RWPE1 (cell line): ENCODE measurements around the gene SH3PXD2A.

ENCODE experiments used
- CTCF ChIA-PET: fragments of 350-600 bp; sonication (Branson Sonifier 250); formaldehyde crosslinking; extraction: SDS; loops from one replicate; lab custom pipeline; 2021; lab: Yijun Ruan, JAX
- POLR2A ChIA-PET: fragments of 400-600 bp; formaldehyde crosslinking; extraction: SDS; loops from one replicate; lab custom pipeline; 2020; ENCODE audit warnings: antibody characterized with exemption; ENCODE audit not compliant: low non-redundant PET; lab: Yijun Ruan, JAX
- DNase-seq: peaks from one replicate; pipeline ENCODE4 v3.0.0; 2012; ENCODE audit warnings: low spot score
- H3K27ac ChIP-seq: fragments of 450-650 bp; 2 replicates; pipeline ENCODE4 v1.5.1; 2017
- TF ChIP-seq, protein P1 (sequence below): fragments of 450-650 bp; conservative IDR thresholded peaks from 2 replicates; pipeline ENCODE4 v1.5.1; 2017; ENCODE audit warnings: low read depth, mild to moderate bottlenecking

Gene SH3PXD2A

DNA sequence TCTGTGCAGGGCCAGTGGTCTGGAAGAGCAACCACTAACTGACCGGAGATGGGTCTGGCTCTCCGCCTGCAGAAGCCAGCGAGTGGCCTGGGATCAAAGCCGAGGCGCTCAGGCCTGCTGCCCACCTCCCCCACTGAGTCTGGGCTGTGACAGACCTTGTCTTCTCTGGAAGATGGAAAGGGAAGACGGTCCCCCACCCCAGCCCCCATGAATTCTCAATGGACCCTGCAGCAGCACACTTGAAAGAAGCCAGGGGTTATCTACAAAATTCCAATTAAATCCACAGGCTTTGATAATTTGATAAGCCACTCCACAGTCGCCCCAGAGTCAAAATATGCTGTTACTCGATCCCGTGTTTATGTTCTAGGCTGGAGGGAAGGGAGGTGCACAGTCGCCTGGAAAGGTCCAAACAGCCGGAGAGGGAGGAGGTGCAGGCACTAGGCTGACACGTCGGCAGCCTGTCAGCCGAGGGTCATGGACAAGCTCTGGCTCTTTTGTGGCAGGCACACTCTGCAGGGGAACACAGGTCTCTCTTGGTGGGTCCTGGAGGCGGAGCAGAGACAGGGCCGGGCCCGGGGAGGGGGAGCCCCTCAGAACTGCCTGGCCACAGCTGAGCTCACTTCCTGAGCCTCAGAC is 134.9 kb downstream of the SH3PXD2A start:
- POLR2A ChIA-PET: interaction anchor here (0.6 kb wide), 1 partner anchor 622 kb away, joined by 4 read pairs; no protein-coding TSS in a partner anchor
- CTCF ChIA-PET: no interaction called here
- TF ChIP-seq, protein P1, sequence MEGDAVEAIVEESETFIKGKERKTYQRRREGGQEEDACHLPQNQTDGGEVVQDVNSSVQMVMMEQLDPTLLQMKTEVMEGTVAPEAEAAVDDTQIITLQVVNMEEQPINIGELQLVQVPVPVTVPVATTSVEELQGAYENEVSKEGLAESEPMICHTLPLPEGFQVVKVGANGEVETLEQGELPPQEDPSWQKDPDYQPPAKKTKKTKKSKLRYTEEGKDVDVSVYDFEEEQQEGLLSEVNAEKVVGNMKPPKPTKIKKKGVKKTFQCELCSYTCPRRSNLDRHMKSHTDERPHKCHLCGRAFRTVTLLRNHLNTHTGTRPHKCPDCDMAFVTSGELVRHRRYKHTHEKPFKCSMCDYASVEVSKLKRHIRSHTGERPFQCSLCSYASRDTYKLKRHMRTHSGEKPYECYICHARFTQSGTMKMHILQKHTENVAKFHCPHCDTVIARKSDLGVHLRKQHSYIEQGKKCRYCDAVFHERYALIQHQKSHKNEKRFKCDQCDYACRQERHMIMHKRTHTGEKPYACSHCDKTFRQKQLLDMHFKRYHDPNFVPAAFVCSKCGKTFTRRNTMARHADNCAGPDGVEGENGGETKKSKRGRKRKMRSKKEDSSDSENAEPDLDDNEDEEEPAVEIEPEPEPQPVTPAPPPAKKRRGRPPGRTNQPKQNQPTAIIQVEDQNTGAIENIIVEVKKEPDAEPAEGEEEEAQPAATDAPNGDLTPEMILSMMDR: no peak
- H3K27ac ChIP-seq: peak overlapping the region; percentile 44
- DNase-seq: no peak

DNA sequence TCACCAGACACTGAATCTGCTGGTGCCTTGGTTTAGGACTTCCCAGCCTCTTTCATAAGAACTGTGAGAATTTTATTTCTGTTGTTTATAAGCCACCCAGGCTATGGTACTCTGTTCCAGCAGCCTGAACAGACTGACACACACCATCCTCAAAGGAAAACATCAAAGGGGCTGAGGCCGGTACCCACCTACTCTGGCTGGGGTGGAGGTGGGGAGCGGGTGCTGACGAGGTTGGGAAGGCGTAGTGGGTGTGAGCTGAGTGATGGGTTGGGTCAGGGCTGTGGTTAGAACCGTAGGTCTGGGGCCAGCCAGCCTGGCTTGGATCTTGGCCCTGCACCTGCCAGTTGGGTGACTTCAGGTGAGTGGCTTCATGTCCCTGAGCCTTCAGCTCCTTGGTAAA is 136.3 kb downstream of the SH3PXD2A start:
- TF ChIP-seq, protein P1: no peak
- H3K27ac ChIP-seq: peak overlapping the region; percentile 56
- POLR2A ChIA-PET: interaction anchor here (0.7 kb wide), 1 partner anchor 70 kb away, joined by 3 read pairs; no protein-coding TSS in a partner anchor
- CTCF ChIA-PET: interaction anchor here (0.6 kb wide), 1 partner anchor 69 kb away, joined by 3 read pairs; no protein-coding TSS in a partner anchor
- DNase-seq: no peak

DNA sequence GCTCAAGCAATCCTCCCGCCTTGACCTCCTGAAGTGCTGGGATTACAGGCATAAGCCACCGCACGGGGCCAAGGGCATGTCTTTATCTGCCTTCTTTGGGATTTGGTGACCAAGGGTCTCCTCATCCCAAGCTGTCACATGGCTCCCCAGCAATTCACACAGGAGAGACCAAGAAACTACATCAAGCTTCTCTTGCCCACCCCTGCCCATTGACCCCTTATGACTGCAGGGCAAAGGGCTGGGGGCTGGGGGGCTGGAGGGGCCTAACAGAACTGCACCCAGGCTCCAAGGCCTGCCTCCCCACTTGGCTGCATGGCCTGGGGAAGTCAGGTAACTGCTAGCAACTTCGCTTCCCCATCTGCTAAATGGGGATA is 137.1 kb downstream of the SH3PXD2A start:
- H3K27ac ChIP-seq: peak overlapping the region; percentile 73
- TF ChIP-seq, protein P1: no peak
- ChIA-PET CTCF (interaction anchor here (0.9 kb wide), 1 partner anchor 74 kb away, joined by 3 read pairs; no protein-coding TSS in a partner anchor), POLR2A (no interaction called here)
- no peak for DNase-seq

DNA sequence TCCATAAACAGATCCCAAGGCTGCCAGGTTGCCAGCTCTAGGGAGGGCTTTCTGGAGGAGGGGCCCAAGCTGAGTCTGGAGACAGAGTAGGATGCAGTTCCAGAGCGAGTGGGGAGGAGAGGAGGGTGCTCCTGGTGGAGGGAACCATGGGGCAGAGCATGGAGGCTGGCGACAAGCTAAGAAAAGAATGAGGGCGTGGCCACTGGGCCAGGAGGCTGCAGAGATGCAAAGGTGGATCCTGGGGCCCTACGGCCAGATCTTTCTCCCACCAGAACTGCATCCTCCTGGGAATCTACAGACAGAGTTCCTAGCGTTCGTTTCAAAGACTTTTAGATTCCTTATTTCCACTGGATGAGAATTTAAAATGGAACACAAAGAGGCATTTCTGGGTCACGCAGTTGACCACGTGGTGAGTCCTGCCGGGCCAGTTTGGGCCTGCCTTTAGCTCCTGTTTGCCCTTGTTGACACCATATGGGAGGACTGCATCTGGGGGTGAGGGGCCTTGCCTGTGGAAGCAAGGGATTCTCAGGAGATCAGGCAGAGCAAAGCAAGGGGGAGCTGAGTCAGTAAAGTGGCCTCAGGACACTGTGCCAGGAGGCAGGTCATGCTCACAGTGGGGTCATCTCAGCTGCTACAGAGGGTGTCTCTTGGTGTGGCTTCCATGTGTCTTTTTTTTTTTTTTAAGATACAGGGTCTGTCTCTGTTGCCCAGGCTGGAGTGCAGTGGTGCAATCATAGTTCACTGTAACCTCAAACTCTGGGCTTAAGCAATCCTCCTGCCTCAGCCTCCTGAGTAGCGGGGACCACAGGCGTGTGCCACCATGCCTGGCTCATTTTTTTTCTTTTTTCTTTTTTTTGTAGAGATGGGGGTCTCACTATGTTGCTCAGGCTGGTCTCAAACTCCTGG is 137.8 kb downstream of the SH3PXD2A start:
- DNase-seq: peak; percentile 69
- TF ChIP-seq, protein P1: no peak
- peak overlapping the region; percentile 73 for H3K27ac ChIP-seq
- CTCF ChIA-PET: interaction anchor here (0.8 to 1.0 kb wide), 3 partner anchors 75 to 170 kb away, joined by 3 read pairs; no protein-coding TSS in a partner anchor
- POLR2A ChIA-PET: no interaction called here

DNA sequence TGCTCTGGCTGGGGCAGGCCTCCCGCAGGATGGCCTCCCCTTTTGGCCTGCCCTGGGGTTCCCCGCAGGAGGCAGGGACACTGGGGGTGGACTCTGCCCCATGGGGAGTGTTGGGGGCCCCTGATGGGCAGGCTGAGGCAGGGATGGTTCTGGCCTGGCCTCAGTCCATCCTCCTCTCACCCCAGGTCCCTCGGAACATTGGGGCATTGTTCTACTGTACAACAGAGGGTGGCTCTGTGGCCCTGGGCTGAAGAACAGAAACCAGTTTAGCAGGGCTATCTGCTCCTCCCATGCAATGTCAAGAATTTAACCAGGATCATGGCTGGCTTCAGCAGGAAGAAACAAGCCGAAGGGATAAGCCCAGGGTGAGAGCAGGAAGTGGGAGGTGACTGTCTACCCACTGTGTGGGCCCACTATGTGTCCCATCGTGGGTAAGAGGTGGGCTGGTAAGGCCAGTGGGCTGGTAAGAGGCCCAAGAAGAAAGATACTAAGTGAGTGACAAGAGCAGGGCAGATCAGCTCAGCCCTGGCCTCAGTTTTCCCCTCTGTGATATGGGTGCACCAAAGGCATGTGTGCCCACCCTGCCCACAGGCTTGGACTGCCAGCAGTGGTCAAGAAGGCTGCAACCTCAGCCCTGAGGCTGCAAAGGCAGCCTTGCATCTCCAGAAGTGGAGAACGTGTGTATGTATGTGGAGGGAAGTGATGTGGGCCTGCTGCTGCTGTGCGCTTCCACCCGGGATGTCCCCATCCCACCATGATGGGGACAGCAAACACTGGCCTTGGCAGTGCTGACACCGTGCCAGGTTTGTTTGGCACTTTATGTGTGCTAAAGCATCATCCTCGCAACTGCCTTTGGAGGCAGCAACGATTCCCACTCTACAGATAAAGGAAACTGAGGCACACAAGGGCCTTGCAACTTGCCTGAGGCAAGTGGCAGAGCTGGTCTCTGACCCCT is 138.9 kb downstream of the SH3PXD2A start:
- POLR2A ChIA-PET: no interaction called here

More for the DNA sequence above, 138.9 kb downstream of the SH3PXD2A start:
- CTCF ChIA-PET: interaction anchor here (0.8 to 1.0 kb wide), 2 partner anchors 168 to 171 kb away, joined by 3 read pairs; no protein-coding TSS in a partner anchor
- peak; percentile 75 for DNase-seq
- TF ChIP-seq, protein P1: no peak
- peak overlapping the region; percentile 73 for H3K27ac ChIP-seq
